Sigmoid colon (tissue), 4 donors: Measurements from ENCODE around the gene ABHD12.

Source experiments
- EP300 ChIP-seq, 4 donors: sonication (generic); formaldehyde crosslinking; IDR thresholded peaks; one replicate each; pipeline ENCODE4 v1.6.1; 2017; ENCODE audit warnings: antibody characterized with exemption in 4 of 4
- POLR2A ChIP-seq, 2 donors: fragments of 450-650 bp; IDR thresholded peaks; one replicate each; pipeline ENCODE4 v1.6.1; 2016; ENCODE audit warnings: antibody characterized with exemption in 2 of 2, mild to moderate bottlenecking in 2 of 2, moderate library complexity in 2 of 2

GRCh38 chr20:25315418-25316210, 75.0 kb downstream of the ABHD12 start:
- no peak for TF ChIP-seq POLR2A (IDR thresholded peaks at IDR 0.05)
- no peak for TF ChIP-seq EP300 (IDR thresholded peaks at IDR 0.05)
